T-cell (primary cell): ENCODE measurements around the gene FIS1. TPM values are rescaled to one million over a fixed set of nuclear protein-coding genes. Genes with fewer than 3 reads are reported as not detected.

Experiments used
- ATAC-seq, 4 experiments: fragments of 200-7000 bp in 3 of 4; fragments of 150-1000 bp in 1 of 4; cut with Tn5 transposase; replicated peaks in 1 of 4; 1 replicate in 3 of 4; 2 replicates in 1 of 4; pipeline ENCODE4 v1.10.0; 2021; ENCODE audit warnings: moderate library complexity in 3 of 4, mild to moderate bottlenecking in 2 of 4, moderate number of reproducible peaks in 1 of 4
- CTCF ChIA-PET, 2 donors: fragments of 300-600 bp; sonication (Branson Sonifier 250); formaldehyde crosslinking; loops; one replicate each; lab custom pipeline; 2022; ENCODE audit warnings: antibody characterized with exemption in 2 of 2; lab: Charles Lee
- POLR2A ChIA-PET, 2 donors: fragments of 300-600 bp; sonication (Branson Sonifier 250); formaldehyde crosslinking; loops; one replicate each; lab custom pipeline; 2022; ENCODE audit warnings: antibody characterized with exemption in 2 of 2; lab: Charles Lee
- DNase-seq, 35 experiments: peaks; one replicate each; pipeline versions ENCODE4 v3.0.0 to v3.0.0-alpha.2; 2013 to 2023
- H3K27ac ChIP-seq: one replicate; pipeline ENCODE4 v1.5.1; 2013; ENCODE audit warnings: low read length
- H3K27me3 ChIP-seq, 2 experiments: replicated peaks in 1 of 2; 1 replicate in 1 of 2; 2 replicates in 1 of 2; pipeline versions ENCODE4 v1.6.1 to v1.7.0; 2013; ENCODE audit warnings: low read length in 1 of 2, mixed read lengths in 1 of 2; ENCODE audit not compliant: control insufficient read depth in 2 of 2, insufficient read depth in 2 of 2; ENCODE audit errors: extremely low read depth in 1 of 2
- H3K36me3 ChIP-seq, 2 donors: 1 replicate in 1 of 2; 2 replicates in 1 of 2; pipeline versions ENCODE4 v1.6.1 to v1.7.0; 2013; ENCODE audit warnings: low read length in 1 of 2; ENCODE audit not compliant: control insufficient read depth in 2 of 2, insufficient read depth in 1 of 2; ENCODE audit errors: extremely low read depth in 1 of 2
- H3K4me1 ChIP-seq, 2 experiments: 1 replicate in 1 of 2; 2 replicates in 1 of 2; pipeline versions ENCODE4 v1.6.1 to v1.7.0; 2013; ENCODE audit warnings: low read length in 2 of 2, mixed read lengths in 1 of 2; ENCODE audit not compliant: insufficient read depth in 2 of 2, control insufficient read depth in 1 of 2; ENCODE audit errors: extremely low read depth in 1 of 2
- H3K4me3 ChIP-seq, 2 donors: 1 replicate in 1 of 2; 2 replicates in 1 of 2; pipeline versions ENCODE4 v1.5.1 to v1.7.0; 2013; ENCODE audit warnings: mild to moderate bottlenecking in 2 of 2, low read length in 1 of 2, moderate library complexity in 1 of 2; ENCODE audit not compliant: control insufficient read depth in 1 of 2; ENCODE audit errors: extremely low read depth in 1 of 2
- H3K9me3 ChIP-seq: 2 replicates; pipeline ENCODE4 v1.7.0; 2013
- H3K27ac Mint-ChIP-seq, 2 donors: one replicate each; pipeline ENCODE4 v1.8.0; 2020 to 2021; ENCODE audit warnings: mild to moderate bottlenecking in 2 of 2, mixed read lengths in 2 of 2
- H3K27me3 Mint-ChIP-seq, 2 donors: one replicate each; pipeline ENCODE4 v1.8.0; 2021 to 2022; ENCODE audit warnings: mixed read lengths in 2 of 2
- H3K36me3 Mint-ChIP-seq: one replicate; pipeline ENCODE4 v1.8.0; 2021; ENCODE audit warnings: mixed read lengths
- H3K4me1 Mint-ChIP-seq, 3 donors: one replicate each; pipeline ENCODE4 v1.8.0; 2020 to 2022; ENCODE audit warnings: mixed read lengths in 3 of 3, mild to moderate bottlenecking in 1 of 3
- H3K4me3 Mint-ChIP-seq, 3 donors: one replicate each; pipeline ENCODE4 v1.8.0; 2020 to 2022; ENCODE audit warnings: mild to moderate bottlenecking in 3 of 3, mixed read lengths in 3 of 3, moderate library complexity in 3 of 3
- H3K9me3 Mint-ChIP-seq, 3 donors: one replicate each; pipeline ENCODE4 v1.8.0; 2020 to 2022; ENCODE audit warnings: mixed read lengths in 3 of 3
- WGBS: methylation state at CpG from one replicate; pipeline ENCODE4 v1.1.5; 2013; ENCODE audit warnings: missing lambda C conversion rate; ENCODE audit not compliant: insufficient coverage; 5-methylcytosine and 5-hydroxymethylcytosine counted together
- total RNA-seq, 35 experiments: library from RNA in 6 of 35; stranded (reverse) in 6 of 35; fragments of 120-200 nt in 1 of 35; gene quantifications; one replicate each; pipeline versions ENCODE4 v1.2.1 to v1.2.4 and lab custom pipeline; 2013 to 2026

Gene FIS1
- total RNA-seq, 5 donors from 2014 or later (not counting 1 experiment from before 2014, with no cell fraction given) = 99.3 to 136 (median 125) TPM

DNA sequence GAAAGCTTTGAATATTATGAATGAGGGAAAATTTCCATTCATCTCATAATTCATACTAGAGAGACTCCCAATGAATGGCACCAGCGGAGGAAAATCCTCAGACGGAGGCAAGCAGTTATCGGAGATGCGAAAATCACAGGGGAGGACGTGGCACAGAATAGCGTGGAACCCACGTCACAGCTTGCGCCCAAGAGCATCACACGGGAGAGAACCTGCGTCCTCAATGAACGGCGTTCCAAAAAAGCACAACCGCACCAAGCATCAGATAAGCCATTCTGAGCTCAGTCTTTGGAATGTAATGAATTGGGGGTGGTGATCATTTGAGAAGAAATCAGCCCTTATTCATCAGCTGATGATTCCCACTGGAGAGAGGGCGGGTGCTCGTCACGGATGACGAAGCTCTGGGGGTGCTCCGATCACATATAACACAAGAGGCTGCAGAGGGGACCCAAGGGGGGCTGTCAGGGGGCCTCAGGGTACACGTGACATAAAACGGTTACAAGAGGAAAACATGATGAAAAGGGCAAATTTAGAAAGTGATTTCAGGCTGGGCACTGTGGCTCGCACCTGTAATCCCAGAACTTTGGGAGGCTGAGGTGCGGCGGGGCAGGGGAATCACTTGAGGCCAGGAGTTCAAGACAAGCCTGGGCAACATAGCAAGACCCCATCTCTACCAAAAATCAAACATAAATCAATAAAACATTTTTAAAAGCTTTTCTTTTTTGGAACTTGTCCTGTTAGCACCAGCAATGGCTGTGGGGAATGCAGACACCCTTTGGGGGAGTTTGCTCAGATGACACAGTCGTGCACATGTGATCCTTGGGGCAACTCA is 33.8 kb upstream of the FIS1 start:
- no peak for ATAC-seq
- peaks cover 14 to 30% of the 10 kb centered on the region in 2 donors for H3K27me3 Mint-ChIP-seq

GRCh38 chr7:101277155-101277554 is 32.3 kb upstream of the FIS1 start:
- WGBS = 80% methylated on average over 7 of the region's 9 CpGs
- no peak overlapping the region for H3K27ac ChIP-seq
- no peak overlapping the region for H3K27ac Mint-ChIP-seq
- no peaks in the 10 kb centered on the region for H3K4me1 ChIP-seq
- no peak overlapping the region for H3K4me3 ChIP-seq
- ChIA-PET CTCF (no interaction called here), POLR2A (no interaction called here)
- H3K36me3 ChIP-seq = no peaks in the 10 kb centered on the region
- H3K4me3 Mint-ChIP-seq = no peak overlapping the region
- peaks cover 0 to 35% of the 10 kb centered on the region in 2 experiments for H3K27me3 ChIP-seq
- no peaks in the 10 kb centered on the region for H3K9me3 Mint-ChIP-seq
- ATAC-seq (no peak), DNase-seq (no peak)
- no peaks in the 10 kb centered on the region for H3K9me3 ChIP-seq
- H3K4me1 Mint-ChIP-seq = no peaks in the 10 kb centered on the region
- H3K27me3 Mint-ChIP-seq = peaks cover 18 to 32% of the 10 kb centered on the region in 2 donors
- H3K36me3 Mint-ChIP-seq = no peaks in the 10 kb centered on the region

More for the DNA sequence above, 33.8 kb upstream of the FIS1 start:
- no peak overlapping the region for H3K4me3 ChIP-seq
- DNase-seq = no peak
- H3K36me3 ChIP-seq = no peaks in the 10 kb centered on the region
- no peak overlapping the region for H3K27ac ChIP-seq
- WGBS = 84% methylated on average over 19 of the region's 24 CpGs
- CTCF ChIA-PET = interaction anchor here in 1 of 2 donors (0.5 to 0.7 kb wide), 2 partner anchors 50 to 59 kb away, joined by 4 read pairs; no protein-coding TSS in a partner anchor
- H3K4me1 ChIP-seq = peaks cover 0 to 7% of the 10 kb centered on the region in 2 experiments
- Mint-ChIP-seq H3K36me3 (no peaks in the 10 kb centered on the region), H3K9me3 (no peaks in the 10 kb centered on the region), H3K27ac (no peak overlapping the region), H3K4me1 (peaks cover 5 to 6% (median 6%) of the 10 kb centered on the region in 3 donors), H3K4me3 (no peak overlapping the region)
- POLR2A ChIA-PET = no interaction called here
- no peaks in the 10 kb centered on the region for H3K9me3 ChIP-seq
- H3K27me3 ChIP-seq = peaks cover 0 to 31% of the 10 kb centered on the region in 2 experiments

GRCh38 chr7:101273206-101273605 is 28.3 kb upstream of the FIS1 start:
- H3K27ac ChIP-seq = no peak overlapping the region
- H3K27me3 ChIP-seq = peaks cover 0 to 42% of the 10 kb centered on the region in 2 experiments
- H3K9me3 ChIP-seq = no peaks in the 10 kb centered on the region
- no peak overlapping the region for H3K4me3 ChIP-seq
- ATAC-seq = no peak
- H3K4me1 Mint-ChIP-seq = no peaks in the 10 kb centered on the region
- H3K4me1 ChIP-seq = no peaks in the 10 kb centered on the region
- no peaks in the 10 kb centered on the region for H3K36me3 ChIP-seq
- POLR2A ChIA-PET = no interaction called here
- no peaks in the 10 kb centered on the region for H3K9me3 Mint-ChIP-seq
- CTCF ChIA-PET = no interaction called here
- DNase-seq = no peak
- 90% methylated on average over 2 of the region's 4 CpGs for WGBS
- no peak overlapping the region for H3K4me3 Mint-ChIP-seq
- no peak overlapping the region for H3K27ac Mint-ChIP-seq
- no peaks in the 10 kb centered on the region for H3K36me3 Mint-ChIP-seq
- peaks cover 19 to 31% of the 10 kb centered on the region in 2 donors for H3K27me3 Mint-ChIP-seq

GRCh38 chr7:101271021-101271420 is 26.1 kb upstream of the FIS1 start:
- DNase-seq (no peak), ATAC-seq (no peak)
- Mint-ChIP-seq H3K27ac (no peak overlapping the region), H3K36me3 (no peaks in the 10 kb centered on the region), H3K27me3 (peaks cover 12 to 22% of the 10 kb centered on the region in 2 donors), H3K4me3 (no peak overlapping the region), H3K9me3 (no peaks in the 10 kb centered on the region), H3K4me1 (no peaks in the 10 kb centered on the region)
- Histone ChIP-seq H3K27ac (no peak overlapping the region), H3K4me3 (no peak overlapping the region), H3K27me3 (peaks cover 0 to 30% of the 10 kb centered on the region in 2 experiments), H3K4me1 (no peaks in the 10 kb centered on the region), H3K36me3 (no peaks in the 10 kb centered on the region), H3K9me3 (no peaks in the 10 kb centered on the region)
- ChIA-PET CTCF (interaction anchor here in 1 of 2 donors (0.6 kb wide), 1 partner anchor 70 kb away, joined by 5 read pairs; the partner anchor contains the start of gene MOGAT3), POLR2A (no interaction called here)
- 85% methylated on average over 4 of the region's 5 CpGs for WGBS

GRCh38 chr7:101269664-101270063 is 24.8 kb upstream of the FIS1 start:
- CTCF ChIA-PET = no interaction called here
- POLR2A ChIA-PET = no interaction called here
- H3K27me3 ChIP-seq = peaks cover 0 to 34% of the 10 kb centered on the region in 2 experiments
- peaks cover 14 to 21% of the 10 kb centered on the region in 2 donors for H3K27me3 Mint-ChIP-seq
- no peak overlapping the region for H3K27ac Mint-ChIP-seq
- no peaks in the 10 kb centered on the region for H3K9me3 Mint-ChIP-seq
- WGBS = 93% methylated on average over 17 of the region's 21 CpGs
- H3K4me1 Mint-ChIP-seq = no peaks in the 10 kb centered on the region
- no peaks in the 10 kb centered on the region for H3K4me1 ChIP-seq
- ATAC-seq = no peak
- no peak overlapping the region for H3K27ac ChIP-seq
- no peaks in the 10 kb centered on the region for H3K36me3 ChIP-seq
- H3K36me3 Mint-ChIP-seq = no peaks in the 10 kb centered on the region
- no peaks in the 10 kb centered on the region for H3K9me3 ChIP-seq
- H3K4me3 Mint-ChIP-seq = no peak overlapping the region
- no peak for DNase-seq
- H3K4me3 ChIP-seq = no peak overlapping the region

DNA sequence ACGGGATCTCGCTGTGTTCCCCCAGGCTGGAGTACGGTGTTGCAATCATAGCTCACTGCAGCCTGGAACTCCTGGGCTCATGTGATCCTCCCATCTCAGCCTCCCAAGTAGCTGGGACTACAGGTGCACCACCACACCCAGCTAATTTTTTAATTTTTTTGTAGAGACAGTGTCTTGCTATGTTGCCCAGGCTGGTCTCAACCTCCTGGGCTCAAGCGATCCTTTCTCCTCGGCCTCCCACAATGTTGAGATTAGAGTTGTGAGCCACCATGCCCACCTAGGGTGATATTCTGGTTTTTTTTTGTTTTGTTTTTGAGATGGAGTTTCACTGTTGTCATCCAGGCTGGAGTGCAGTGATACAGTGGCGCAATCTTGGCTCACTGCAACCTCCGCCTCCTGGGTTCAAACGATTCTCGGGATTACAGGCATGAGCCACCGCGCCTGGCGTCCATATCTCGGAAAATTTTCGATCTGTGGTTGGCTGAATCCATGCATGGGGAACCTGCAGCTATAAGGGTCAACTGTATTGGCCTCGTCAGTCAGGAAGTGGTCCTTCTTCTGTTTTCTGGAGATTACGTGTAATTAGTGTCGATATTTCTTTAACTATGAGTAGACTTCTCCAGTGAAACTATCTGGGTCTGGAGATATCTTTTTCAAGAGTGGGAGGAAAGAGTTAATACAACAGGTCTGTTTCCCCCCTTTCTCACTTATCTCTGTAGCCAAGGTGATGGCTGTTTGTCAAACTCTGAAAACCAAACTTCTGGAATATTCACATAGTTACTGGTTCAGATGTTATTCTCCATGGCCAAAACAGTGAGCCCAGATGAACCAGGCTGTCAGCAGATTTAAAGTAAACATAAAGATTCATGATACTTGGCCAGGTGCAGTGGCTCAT is 21.0 kb upstream of the FIS1 start:
- 55% methylated on average over 5 of the region's 17 CpGs for WGBS
- Mint-ChIP-seq H3K4me1 (no peaks in the 10 kb centered on the region), H3K27ac (no peak overlapping the region)

More for the DNA sequence above, 21.0 kb upstream of the FIS1 start:
- Histone ChIP-seq H3K4me1 (no peaks in the 10 kb centered on the region), H3K9me3 (no peaks in the 10 kb centered on the region), H3K4me3 (no peak overlapping the region), H3K27ac (no peak overlapping the region), H3K27me3 (peaks cover 0 to 34% of the 10 kb centered on the region in 2 experiments), H3K36me3 (no peaks in the 10 kb centered on the region)
- H3K27me3 Mint-ChIP-seq = peaks cover 14 to 23% of the 10 kb centered on the region in 2 donors
- H3K4me3 Mint-ChIP-seq = no peak overlapping the region
- H3K9me3 Mint-ChIP-seq = no peaks in the 10 kb centered on the region
- CTCF ChIA-PET = interaction anchor here in 1 of 2 donors (0.7 kb wide), 1 partner anchor 36 kb away, joined by 3 read pairs; no protein-coding TSS in a partner anchor
- no peak for DNase-seq
- no peak for ATAC-seq
- H3K36me3 Mint-ChIP-seq = no peaks in the 10 kb centered on the region
- POLR2A ChIA-PET = interaction anchor here in 1 of 2 donors (0.6 kb wide), 1 partner anchor 8 kb away, joined by 4 read pairs; no protein-coding TSS in a partner anchor
